ENCODE data around the gene CLDND2.

GRCh38 chr19:51318687-51319648, 49.8 kb downstream of the CLDND2 start:
- no peak for TF ChIP-seq EZH2 (IDR thresholded peaks at IDR 0.05)
- TF ChIP-seq, protein P1, sequence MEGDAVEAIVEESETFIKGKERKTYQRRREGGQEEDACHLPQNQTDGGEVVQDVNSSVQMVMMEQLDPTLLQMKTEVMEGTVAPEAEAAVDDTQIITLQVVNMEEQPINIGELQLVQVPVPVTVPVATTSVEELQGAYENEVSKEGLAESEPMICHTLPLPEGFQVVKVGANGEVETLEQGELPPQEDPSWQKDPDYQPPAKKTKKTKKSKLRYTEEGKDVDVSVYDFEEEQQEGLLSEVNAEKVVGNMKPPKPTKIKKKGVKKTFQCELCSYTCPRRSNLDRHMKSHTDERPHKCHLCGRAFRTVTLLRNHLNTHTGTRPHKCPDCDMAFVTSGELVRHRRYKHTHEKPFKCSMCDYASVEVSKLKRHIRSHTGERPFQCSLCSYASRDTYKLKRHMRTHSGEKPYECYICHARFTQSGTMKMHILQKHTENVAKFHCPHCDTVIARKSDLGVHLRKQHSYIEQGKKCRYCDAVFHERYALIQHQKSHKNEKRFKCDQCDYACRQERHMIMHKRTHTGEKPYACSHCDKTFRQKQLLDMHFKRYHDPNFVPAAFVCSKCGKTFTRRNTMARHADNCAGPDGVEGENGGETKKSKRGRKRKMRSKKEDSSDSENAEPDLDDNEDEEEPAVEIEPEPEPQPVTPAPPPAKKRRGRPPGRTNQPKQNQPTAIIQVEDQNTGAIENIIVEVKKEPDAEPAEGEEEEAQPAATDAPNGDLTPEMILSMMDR (IDR thresholded peaks at IDR 0.05), result no peak

All from neural progenitor cell (in vitro differentiated cells).